Liver (tissue), 9 donors: ENCODE results near the gene WRAP73. TPM values are rescaled to one million over a fixed set of nuclear protein-coding genes. Genes with fewer than 3 reads are reported as not detected.

ENCODE experiments used
- DNase-seq: peaks from one replicate; pipeline ENCODE4 v3.0.0-alpha.2; 2017; ENCODE audit warnings: low spot score
- H3K27ac ChIP-seq, 2 donors: one replicate each; pipeline ENCODE4 v1.7.0; 2013; ENCODE audit warnings: inconsistent platforms in 2 of 2, low read length in 2 of 2, control low read depth in 1 of 2, low read depth in 1 of 2, mild to moderate bottlenecking in 1 of 2
- H3K27me3 ChIP-seq, 4 donors: one replicate each; pipeline versions ENCODE4 v1.6.1 to v1.7.0; 2013; ENCODE audit warnings: low read length in 3 of 4, inconsistent platforms in 1 of 4, mild to moderate bottlenecking in 1 of 4, moderate library complexity in 1 of 4; ENCODE audit not compliant: control insufficient read depth in 4 of 4, insufficient read depth in 4 of 4
- H3K36me3 ChIP-seq, 4 donors: one replicate each; pipeline versions ENCODE4 v1.6.1 to v1.7.0; 2013; ENCODE audit warnings: low read length in 3 of 4, mild to moderate bottlenecking in 3 of 4, low read depth in 1 of 4, moderate library complexity in 1 of 4; ENCODE audit not compliant: control insufficient read depth in 4 of 4, insufficient read depth in 3 of 4
- H3K4me1 ChIP-seq, 4 donors: one replicate each; pipeline versions ENCODE4 v1.6.1 to v1.7.0; 2013; ENCODE audit warnings: low read length in 3 of 4, mild to moderate bottlenecking in 3 of 4, moderate library complexity in 1 of 4; ENCODE audit not compliant: control insufficient read depth in 4 of 4, insufficient read depth in 4 of 4
- H3K4me3 ChIP-seq, 3 donors: one replicate each; pipeline versions ENCODE4 v1.6.1 to v1.7.0; 2013; ENCODE audit warnings: low read length in 3 of 3, control low read depth in 1 of 3, low read depth in 1 of 3, mild to moderate bottlenecking in 1 of 3
- H3K9ac ChIP-seq, 2 donors: one replicate each; pipeline ENCODE4 v1.7.0; 2013; ENCODE audit warnings: low read length in 2 of 2, mild to moderate bottlenecking in 2 of 2, moderate library complexity in 2 of 2, control low read depth in 1 of 2, low read depth in 1 of 2
- H3K9me3 ChIP-seq, 4 donors: one replicate each; pipeline versions ENCODE4 v1.6.1 to v1.7.0; 2013; ENCODE audit warnings: low read length in 3 of 4; ENCODE audit not compliant: control insufficient read depth in 4 of 4
- ATF3 ChIP-seq: IDR thresholded peaks from 2 replicates; pipeline ENCODE4 v1.6.1; 2016; ENCODE audit warnings: antibody characterized with exemption
- CTCF ChIP-seq: fragments of 150-350 bp; IDR thresholded peaks from 2 replicates; pipeline ENCODE4 v1.5.1; 2017; ENCODE audit warnings: improper control_type of control experiment, low read depth, low read length; ENCODE audit not compliant: missing input control
- EGR1 ChIP-seq, 2 donors: IDR thresholded peaks; 2 replicates each; pipeline ENCODE4 v1.6.1; 2016 to 2018; ENCODE audit warnings: antibody characterized with exemption in 2 of 2, low read depth in 2 of 2
- FOXA1 ChIP-seq: IDR thresholded peaks from 2 replicates; pipeline ENCODE4 v1.6.1; 2016; ENCODE audit warnings: antibody characterized with exemption
- FOXA2 ChIP-seq: IDR thresholded peaks from 2 replicates; pipeline ENCODE4 v1.6.1; 2016; ENCODE audit warnings: antibody characterized with exemption
- GABPA ChIP-seq, 2 donors: IDR thresholded peaks in 1 of 2; conservative IDR thresholded peaks in 1 of 2; 2 replicates each; pipeline ENCODE4 v1.6.1; 2016; ENCODE audit warnings: antibody characterized with exemption in 2 of 2, mild to moderate bottlenecking in 1 of 2, moderate library complexity in 1 of 2
- HNF4A ChIP-seq, 2 donors: conservative IDR thresholded peaks; 2 replicates each; pipeline ENCODE4 v1.6.1; 2016; ENCODE audit warnings: antibody characterized with exemption in 2 of 2, mild to moderate bottlenecking in 2 of 2
- HNF4G ChIP-seq: IDR thresholded peaks from 2 replicates; pipeline ENCODE4 v1.6.1; 2016; ENCODE audit warnings: antibody characterized with exemption
- JUND ChIP-seq, 2 donors: IDR thresholded peaks; 2 replicates each; pipeline ENCODE4 v1.6.1; 2016; ENCODE audit warnings: antibody characterized with exemption in 2 of 2
- MAX ChIP-seq: IDR thresholded peaks from 2 replicates; pipeline ENCODE4 v1.6.1; 2016; ENCODE audit warnings: antibody characterized with exemption
- NR2F2 ChIP-seq: IDR thresholded peaks from 2 replicates; pipeline ENCODE4 v1.6.1; 2016; ENCODE audit warnings: antibody characterized with exemption
- REST ChIP-seq: IDR thresholded peaks from 2 replicates; pipeline ENCODE4 v1.6.1; 2016; ENCODE audit warnings: antibody characterized with exemption, mild to moderate bottlenecking
- RXRA ChIP-seq, 2 donors: IDR thresholded peaks; 2 replicates each; pipeline ENCODE4 v1.6.1; 2017 to 2018; ENCODE audit warnings: antibody characterized with exemption in 2 of 2, mild to moderate bottlenecking in 1 of 2
- SP1 ChIP-seq: IDR thresholded peaks from 2 replicates; pipeline ENCODE4 v1.6.1; 2018; ENCODE audit warnings: antibody characterized with exemption, mild to moderate bottlenecking
- TAF1 ChIP-seq: conservative IDR thresholded peaks from 2 replicates; pipeline ENCODE4 v1.6.1; 2016; ENCODE audit warnings: antibody characterized with exemption, mild to moderate bottlenecking
- YY1 ChIP-seq: IDR thresholded peaks from 2 replicates; pipeline ENCODE4 v1.6.1; 2016; ENCODE audit warnings: antibody characterized with exemption, mild to moderate bottlenecking
- ZBTB33 ChIP-seq: IDR thresholded peaks from 2 replicates; pipeline ENCODE4 v1.6.1; 2016; ENCODE audit warnings: antibody characterized with exemption
- WGBS: extraction: QIAGEN DNeasy Blood & Tissue Kit; methylation state at CpG from one replicate; pipeline ENCODE4 v1.1.7; 2013; 5-methylcytosine and 5-hydroxymethylcytosine counted together
- polyA plus RNA-seq, 2 donors: library from polyadenylated mRNA; stranded (reverse) in 1 of 2; unstranded in 1 of 2; fragments of 200-250 nt in 1 of 2; fragments of >200 nt in 1 of 2; fragmentation: Nextera tagmentation in 1 of 2; extraction: Ambion mirVana in 1 of 2; gene quantifications; one replicate each; pipeline versions ENCODE4 v1.2.1 to v1.2.3, GENCODE V29; 2013 to 2015
- total RNA-seq, 2 donors: library from RNA; depleted of rRNA; stranded (reverse); fragments of >200 nt; gene quantifications; one replicate each; pipeline ENCODE4 v1.2.3, GENCODE V29; 2014
- donor health status: healthy.
- donor health status: healthy.
- donor health status: healthy.
- donor health status: healthy.
- donor health status: healthy.

WRAP73 gene
- total and polyA plus RNA-seq, 4 donors, result 7.6 to 14.6 (median 10.0) TPM

GRCh38 chr1:3602375-3602774 is 47.5 kb downstream of the WRAP73 start:
- no peaks in the 10 kb centered on the region for H3K27me3 ChIP-seq
- H3K4me1 ChIP-seq, result peaks cover 0 to 7% (median 0%) of the 10 kb centered on the region in 4 donors
- no peak for DNase-seq
- TF ChIP-seq EGR1 (IDR thresholded peaks at IDR 0.05; ENCODE audit: low read depth in 2 of 2) (no peak), RXRA (IDR thresholded peaks at IDR 0.05) (no peak), REST (no peak), TAF1 (no peak), HNF4G (no peak), HNF4A (conservative IDR thresholded peaks at IDR 0.05) (no peak)
- H3K36me3 ChIP-seq, result peaks cover 0 to 1% (median 0%) of the 10 kb centered on the region in 4 donors
- H3K4me3 ChIP-seq, result no peak overlapping the region
- no peaks in the 10 kb centered on the region for H3K9me3 ChIP-seq
- H3K27ac ChIP-seq, result no peak overlapping the region
- H3K9ac ChIP-seq, result no peak overlapping the region
- 90% methylated on average over 21 of the region's 21 CpGs for WGBS

GRCh38 chr1:3601743-3602142 is 48.2 kb downstream of the WRAP73 start:
- Histone ChIP-seq H3K27me3 (no peaks in the 10 kb centered on the region), H3K4me1 (peaks cover 0 to 7% (median 0%) of the 10 kb centered on the region in 4 donors), H3K4me3 (no peak overlapping the region), H3K9ac (no peak overlapping the region), H3K27ac (no peak overlapping the region), H3K36me3 (peaks cover 0 to 1% (median 0%) of the 10 kb centered on the region in 4 donors), H3K9me3 (no peaks in the 10 kb centered on the region)
- 80% methylated on average over 16 of the region's 16 CpGs for WGBS
- TF ChIP-seq RXRA (IDR thresholded peaks at IDR 0.05) (no peak), ZBTB33 (no peak), SP1 (no peak), EGR1 (IDR thresholded peaks at IDR 0.05; ENCODE audit: low read depth in 2 of 2) (no peak)
- DNase-seq, result no peak

GRCh38 chr1:3600354-3600753 is 49.5 kb downstream of the WRAP73 start:
- Histone ChIP-seq H3K27me3 (no peaks in the 10 kb centered on the region), H3K36me3 (peaks cover 0 to 1% (median 0%) of the 10 kb centered on the region in 4 donors), H3K9ac (no peak overlapping the region), H3K9me3 (no peaks in the 10 kb centered on the region), H3K27ac (no peak overlapping the region), H3K4me1 (peaks cover 0 to 7% (median 0%) of the 10 kb centered on the region in 4 donors), H3K4me3 (no peak overlapping the region)
- no peak for DNase-seq
- 82% methylated on average over 10 of the region's 10 CpGs for WGBS
- TF ChIP-seq NR2F2 (no peak), MAX (no peak), HNF4G (no peak), JUND (IDR thresholded peaks at IDR 0.05) (no peak), FOXA1 (no peak), CTCF (no peak), ATF3 (no peak), ZBTB33 (no peak), FOXA2 (no peak), GABPA (IDR thresholded peaks at IDR 0.05 in 1 of 2, conservative IDR thresholded peaks at IDR 0.05 in 1 of 2) (no peak), EGR1 (IDR thresholded peaks at IDR 0.05; ENCODE audit: low read depth in 2 of 2) (no peak), YY1 (no peak)
